Measurements from ENCODE around the gene NPTX1. TPM values are rescaled to one million over a fixed set of nuclear protein-coding genes. Genes with fewer than 3 reads are reported as not detected.

NPTX1 gene
- total RNA-seq, 4 donors from 2014 or later: 1.2 to 6.3 (median 3.8) TPM

GRCh38 chr17:80452173-80452915 is 24.1 kb downstream of the NPTX1 start:
- H3K9me3 ChIP-seq: no peaks in the 10 kb centered on the region
- H3K36me3 ChIP-seq: no peaks in the 10 kb centered on the region
- H3K4me1 ChIP-seq: peaks cover 3 to 51% (median 12%) of the 10 kb centered on the region in 3 donors
- no peak overlapping the region for H3K27ac ChIP-seq
- no peak for ATAC-seq
- 90% methylated on average over 2 of the region's 14 CpGs; no CpG with 5 or more reads in 1 of the 2 donors for whole genome bisulfite sequencing, 2 donors (ENCODE audit: low coverage in 1 of 2)
- TF ChIP-seq POLR2AphosphoS5 (IDR thresholded peaks at IDR 0.05) (no peak), POLR2A (IDR thresholded peaks at IDR 0.05) (no peak), EP300 (IDR thresholded peaks at IDR 0.05) (no peak)
- TF ChIP-seq, protein P1, sequence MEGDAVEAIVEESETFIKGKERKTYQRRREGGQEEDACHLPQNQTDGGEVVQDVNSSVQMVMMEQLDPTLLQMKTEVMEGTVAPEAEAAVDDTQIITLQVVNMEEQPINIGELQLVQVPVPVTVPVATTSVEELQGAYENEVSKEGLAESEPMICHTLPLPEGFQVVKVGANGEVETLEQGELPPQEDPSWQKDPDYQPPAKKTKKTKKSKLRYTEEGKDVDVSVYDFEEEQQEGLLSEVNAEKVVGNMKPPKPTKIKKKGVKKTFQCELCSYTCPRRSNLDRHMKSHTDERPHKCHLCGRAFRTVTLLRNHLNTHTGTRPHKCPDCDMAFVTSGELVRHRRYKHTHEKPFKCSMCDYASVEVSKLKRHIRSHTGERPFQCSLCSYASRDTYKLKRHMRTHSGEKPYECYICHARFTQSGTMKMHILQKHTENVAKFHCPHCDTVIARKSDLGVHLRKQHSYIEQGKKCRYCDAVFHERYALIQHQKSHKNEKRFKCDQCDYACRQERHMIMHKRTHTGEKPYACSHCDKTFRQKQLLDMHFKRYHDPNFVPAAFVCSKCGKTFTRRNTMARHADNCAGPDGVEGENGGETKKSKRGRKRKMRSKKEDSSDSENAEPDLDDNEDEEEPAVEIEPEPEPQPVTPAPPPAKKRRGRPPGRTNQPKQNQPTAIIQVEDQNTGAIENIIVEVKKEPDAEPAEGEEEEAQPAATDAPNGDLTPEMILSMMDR (IDR thresholded peaks at IDR 0.05): no peak
- no peak overlapping the region for H3K4me3 ChIP-seq
- no peaks in the 10 kb centered on the region for H3K27me3 ChIP-seq

GRCh38 chr17:80451104-80451775 is 25.2 kb downstream of the NPTX1 start:
- peak overlapping the region in 2 of 4 donors; percentile 41 to 57 for H3K27ac ChIP-seq

GRCh38 chr17:80449930-80450576 is 26.4 kb downstream of the NPTX1 start:
- H3K9me3 ChIP-seq: no peaks in the 10 kb centered on the region
- no peak for TF ChIP-seq EP300 (IDR thresholded peaks at IDR 0.05)
- TF ChIP-seq POLR2AphosphoS5 (IDR thresholded peaks at IDR 0.05): peak; percentile 50
- no peak overlapping the region for H3K4me3 ChIP-seq
- no peaks in the 10 kb centered on the region for H3K36me3 ChIP-seq
- peaks cover 0 to 28% (median 0%) of the 10 kb centered on the region in 3 donors for H3K4me1 ChIP-seq
- no peak for ATAC-seq
- H3K27ac ChIP-seq: peak overlapping the region in 3 of 4 donors; percentile 41 to 74 (median 57)
- H3K27me3 ChIP-seq: no peaks in the 10 kb centered on the region
- WGBS, 2 donors (ENCODE audit: low coverage in 1 of 2): 8 to 23% methylated on average over 9 to 11 of the region's 18 CpGs

More at GRCh38 chr17:80451104-80451775, 25.2 kb downstream of the NPTX1 start:
- 20 to 67% methylated on average over 1 to 3 of the region's 9 CpGs for WGBS, 2 donors (ENCODE audit: low coverage in 1 of 2)
- no peaks in the 10 kb centered on the region for H3K36me3 ChIP-seq
- no peak overlapping the region for H3K4me3 ChIP-seq
- no peak for ATAC-seq
- TF ChIP-seq POLR2A (IDR thresholded peaks at IDR 0.05): no peak
- no peak for TF ChIP-seq POLR2AphosphoS5 (IDR thresholded peaks at IDR 0.05)
- TF ChIP-seq, protein P1 (IDR thresholded peaks at IDR 0.05): no peak
- TF ChIP-seq EP300 (IDR thresholded peaks at IDR 0.05): no peak
- H3K4me1 ChIP-seq: peaks cover 3 to 40% (median 6%) of the 10 kb centered on the region in 3 donors
- no peaks in the 10 kb centered on the region for H3K9me3 ChIP-seq
- no peaks in the 10 kb centered on the region for H3K27me3 ChIP-seq

GRCh38 chr17:80449194-80449929 is 27.0 kb downstream of the NPTX1 start:
- 75 to 100% methylated on average over 1 to 11 of the region's 27 CpGs for WGBS, 2 donors (ENCODE audit: low coverage in 1 of 2)

More at GRCh38 chr17:80449194-80449929, 27.0 kb downstream of the NPTX1 start:
- Histone ChIP-seq H3K4me3 (no peak overlapping the region), H3K27ac (peak overlapping the region in 2 of 4 donors; percentile 41 to 57), H3K27me3 (no peaks in the 10 kb centered on the region), H3K36me3 (no peaks in the 10 kb centered on the region), H3K4me1 (peaks cover 0 to 27% (median 0%) of the 10 kb centered on the region in 3 donors), H3K9me3 (no peaks in the 10 kb centered on the region)
- TF ChIP-seq, protein P1 (IDR thresholded peaks at IDR 0.05): no peak
- TF ChIP-seq POLR2A (IDR thresholded peaks at IDR 0.05) (no peak), POLR2AphosphoS5 (IDR thresholded peaks at IDR 0.05) (no peak), EP300 (IDR thresholded peaks at IDR 0.05) (no peak)
- no peak for ATAC-seq

Measured in gastroesophageal sphincter (tissue), 4 donors.